HL-60 (cell line): ENCODE measurements around the gene ZNF224.
A peak's percentile ranks its signal among the peaks of the same experiment; 100 is the strongest.

Source experiments
- DNase-seq, 2 experiments: peaks; one replicate each; pipeline ENCODE4 v3.0.0-alpha.2; 2010 to 2020; ENCODE audit warnings: low read depth in 1 of 2, low spot score in 1 of 2
- H3K27ac ChIP-seq: fragments of 250-450 bp; sonication (Bioruptor Pico); replicated peaks from 2 replicates; pipeline ENCODE4 v1.5.1; 2020; ENCODE audit warnings: mild to moderate bottlenecking, moderate library complexity
- H3K27me3 ChIP-seq: fragments of 250-450 bp; sonication (Bioruptor Pico); 2 replicates; pipeline ENCODE4 v1.5.1; 2021; ENCODE audit warnings: mild to moderate bottlenecking, moderate library complexity; ENCODE audit not compliant: insufficient read depth, poor library complexity, severe bottlenecking
- H3K4me3 ChIP-seq: replicated peaks from 2 replicates; pipeline ENCODE4 v1.5.1; 2011; ENCODE audit warnings: mild to moderate bottlenecking, control low read depth, low read length; ENCODE audit not compliant: insufficient read depth
- GABPA ChIP-seq: IDR thresholded peaks from 2 replicates; pipeline ENCODE4 v1.6.1; 2012; ENCODE audit warnings: low read depth
- POLR2AphosphoS5 ChIP-seq: IDR thresholded peaks from 2 replicates; pipeline ENCODE4 v1.6.1; 2012; ENCODE audit warnings: low read depth
- SPI1 ChIP-seq: IDR thresholded peaks from 2 replicates; pipeline ENCODE4 v1.6.1; 2012; ENCODE audit warnings: low read depth, mild to moderate bottlenecking, borderline replicate concordance
- TF ChIP-seq, protein P1 (sequence below): IDR thresholded peaks from one replicate; pipeline ENCODE4 v1.5.1; 2011; ENCODE audit warnings: low read length, control low read depth, inconsistent platforms; ENCODE audit not compliant: insufficient read depth
- TF ChIP-seq, protein P2 (sequence below): IDR thresholded peaks from 2 replicates; pipeline ENCODE4 v1.6.1; 2012; ENCODE audit warnings: low read depth; ENCODE audit not compliant: insufficient replicate concordance

The ZNF224 gene

DNA sequence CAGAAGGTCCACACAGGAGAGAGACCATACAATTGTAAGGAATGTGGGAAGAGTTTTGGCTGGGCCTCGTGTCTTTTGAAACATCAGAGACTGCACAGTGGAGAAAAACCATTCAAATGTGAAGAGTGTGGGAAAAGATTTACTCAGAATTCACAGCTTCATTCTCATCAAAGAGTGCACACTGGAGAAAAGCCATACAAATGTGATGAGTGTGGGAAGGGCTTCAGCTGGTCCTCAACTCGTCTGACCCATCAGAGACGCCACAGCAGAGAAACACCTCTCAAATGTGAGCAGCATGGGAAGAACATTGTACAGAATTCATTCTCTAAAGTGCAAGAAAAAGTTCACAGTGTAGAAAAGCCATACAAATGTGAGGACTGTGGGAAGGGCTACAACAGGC is 13.6 kb downstream of the ZNF224 start:
- Histone ChIP-seq H3K27ac (no peak overlapping the region), H3K4me3 (no peak overlapping the region), H3K27me3 (no peaks in the 10 kb centered on the region)
- TF ChIP-seq, protein P1, sequence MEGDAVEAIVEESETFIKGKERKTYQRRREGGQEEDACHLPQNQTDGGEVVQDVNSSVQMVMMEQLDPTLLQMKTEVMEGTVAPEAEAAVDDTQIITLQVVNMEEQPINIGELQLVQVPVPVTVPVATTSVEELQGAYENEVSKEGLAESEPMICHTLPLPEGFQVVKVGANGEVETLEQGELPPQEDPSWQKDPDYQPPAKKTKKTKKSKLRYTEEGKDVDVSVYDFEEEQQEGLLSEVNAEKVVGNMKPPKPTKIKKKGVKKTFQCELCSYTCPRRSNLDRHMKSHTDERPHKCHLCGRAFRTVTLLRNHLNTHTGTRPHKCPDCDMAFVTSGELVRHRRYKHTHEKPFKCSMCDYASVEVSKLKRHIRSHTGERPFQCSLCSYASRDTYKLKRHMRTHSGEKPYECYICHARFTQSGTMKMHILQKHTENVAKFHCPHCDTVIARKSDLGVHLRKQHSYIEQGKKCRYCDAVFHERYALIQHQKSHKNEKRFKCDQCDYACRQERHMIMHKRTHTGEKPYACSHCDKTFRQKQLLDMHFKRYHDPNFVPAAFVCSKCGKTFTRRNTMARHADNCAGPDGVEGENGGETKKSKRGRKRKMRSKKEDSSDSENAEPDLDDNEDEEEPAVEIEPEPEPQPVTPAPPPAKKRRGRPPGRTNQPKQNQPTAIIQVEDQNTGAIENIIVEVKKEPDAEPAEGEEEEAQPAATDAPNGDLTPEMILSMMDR, result no peak
- TF ChIP-seq GABPA (no peak), SPI1 (no peak), POLR2AphosphoS5 (no peak)
- TF ChIP-seq, protein P2, sequence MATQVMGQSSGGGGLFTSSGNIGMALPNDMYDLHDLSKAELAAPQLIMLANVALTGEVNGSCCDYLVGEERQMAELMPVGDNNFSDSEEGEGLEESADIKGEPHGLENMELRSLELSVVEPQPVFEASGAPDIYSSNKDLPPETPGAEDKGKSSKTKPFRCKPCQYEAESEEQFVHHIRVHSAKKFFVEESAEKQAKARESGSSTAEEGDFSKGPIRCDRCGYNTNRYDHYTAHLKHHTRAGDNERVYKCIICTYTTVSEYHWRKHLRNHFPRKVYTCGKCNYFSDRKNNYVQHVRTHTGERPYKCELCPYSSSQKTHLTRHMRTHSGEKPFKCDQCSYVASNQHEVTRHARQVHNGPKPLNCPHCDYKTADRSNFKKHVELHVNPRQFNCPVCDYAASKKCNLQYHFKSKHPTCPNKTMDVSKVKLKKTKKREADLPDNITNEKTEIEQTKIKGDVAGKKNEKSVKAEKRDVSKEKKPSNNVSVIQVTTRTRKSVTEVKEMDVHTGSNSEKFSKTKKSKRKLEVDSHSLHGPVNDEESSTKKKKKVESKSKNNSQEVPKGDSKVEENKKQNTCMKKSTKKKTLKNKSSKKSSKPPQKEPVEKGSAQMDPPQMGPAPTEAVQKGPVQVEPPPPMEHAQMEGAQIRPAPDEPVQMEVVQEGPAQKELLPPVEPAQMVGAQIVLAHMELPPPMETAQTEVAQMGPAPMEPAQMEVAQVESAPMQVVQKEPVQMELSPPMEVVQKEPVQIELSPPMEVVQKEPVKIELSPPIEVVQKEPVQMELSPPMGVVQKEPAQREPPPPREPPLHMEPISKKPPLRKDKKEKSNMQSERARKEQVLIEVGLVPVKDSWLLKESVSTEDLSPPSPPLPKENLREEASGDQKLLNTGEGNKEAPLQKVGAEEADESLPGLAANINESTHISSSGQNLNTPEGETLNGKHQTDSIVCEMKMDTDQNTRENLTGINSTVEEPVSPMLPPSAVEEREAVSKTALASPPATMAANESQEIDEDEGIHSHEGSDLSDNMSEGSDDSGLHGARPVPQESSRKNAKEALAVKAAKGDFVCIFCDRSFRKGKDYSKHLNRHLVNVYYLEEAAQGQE, result no peak
- DNase-seq, result no peak

DNA sequence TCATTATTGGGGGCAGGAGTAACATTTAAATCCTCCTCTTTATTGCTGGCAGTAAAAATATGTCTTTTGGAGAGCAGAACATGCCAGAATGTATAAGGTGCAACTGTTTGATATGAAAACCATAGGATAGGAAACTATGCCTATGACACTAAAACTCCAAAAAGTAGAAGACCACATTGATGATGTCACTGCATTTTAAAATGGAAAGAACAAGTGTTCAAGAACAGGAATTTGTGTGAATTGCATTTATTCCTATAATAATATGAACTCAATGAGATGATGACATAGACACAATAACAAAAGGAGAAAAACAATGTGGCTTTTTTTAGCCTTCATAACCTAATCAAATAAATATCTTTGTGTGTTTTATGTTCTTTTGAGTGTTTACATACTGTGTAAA is 15.3 kb downstream of the ZNF224 start:
- Histone ChIP-seq H3K27me3 (no peaks in the 10 kb centered on the region), H3K27ac (no peak overlapping the region), H3K4me3 (no peak overlapping the region)
- no peak for DNase-seq
- TF ChIP-seq, protein P2, result no peak
- TF ChIP-seq, protein P1, result no peak
- TF ChIP-seq GABPA, result no peak
- TF ChIP-seq POLR2AphosphoS5, result no peak
- no peak for TF ChIP-seq SPI1

DNA sequence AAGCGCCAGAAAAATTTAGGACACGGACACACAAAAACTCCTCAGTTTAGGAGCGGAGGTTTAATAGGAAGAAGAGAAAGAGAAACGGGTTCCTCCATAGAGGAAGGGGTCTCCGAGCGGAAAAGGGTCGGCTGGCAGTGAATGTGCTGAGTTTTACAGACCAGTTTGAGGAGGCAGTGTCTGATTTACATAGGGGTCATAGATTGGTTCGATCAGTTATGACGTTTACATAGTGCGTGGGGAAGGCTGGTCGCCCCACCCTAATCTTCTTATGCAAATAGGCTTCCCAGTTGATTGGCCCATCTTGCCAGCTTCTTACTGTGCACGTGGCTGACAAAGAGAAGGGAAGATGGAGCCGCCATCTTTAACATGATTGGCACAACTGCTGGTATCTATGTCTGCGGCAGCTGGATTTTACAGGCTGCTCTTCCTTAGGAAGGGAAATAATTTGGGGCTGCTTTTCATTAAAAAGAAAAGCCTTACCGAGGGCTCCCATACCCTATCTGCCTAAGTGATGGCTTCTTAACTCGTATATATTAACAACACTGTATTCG is 17.8 kb downstream of the ZNF224 start:
- TF ChIP-seq, protein P1, result no peak
- TF ChIP-seq POLR2AphosphoS5, result no peak
- TF ChIP-seq GABPA, result no peak
- TF ChIP-seq SPI1, result no peak
- TF ChIP-seq, protein P2, result no peak
- Histone ChIP-seq H3K27ac (no peak overlapping the region), H3K4me3 (no peak overlapping the region), H3K27me3 (no peaks in the 10 kb centered on the region)
- peak in 1 of 2 experiments; percentile 4 for DNase-seq
